Stimulated activated CD4-positive, alpha-beta T cell treated with anti-CD3 and anti-CD28 coated beads, Interleukin-12 subunit alpha, Interleukin-12 subunit beta, amount 100 ng/mL, for 4 hours (primary cell): Measurements from ENCODE around the gene MANF.

Source experiments
- DNase-seq: peaks from one replicate; pipeline ENCODE4 v3.0.0-alpha.2; 2020

The MANF gene

DNA sequence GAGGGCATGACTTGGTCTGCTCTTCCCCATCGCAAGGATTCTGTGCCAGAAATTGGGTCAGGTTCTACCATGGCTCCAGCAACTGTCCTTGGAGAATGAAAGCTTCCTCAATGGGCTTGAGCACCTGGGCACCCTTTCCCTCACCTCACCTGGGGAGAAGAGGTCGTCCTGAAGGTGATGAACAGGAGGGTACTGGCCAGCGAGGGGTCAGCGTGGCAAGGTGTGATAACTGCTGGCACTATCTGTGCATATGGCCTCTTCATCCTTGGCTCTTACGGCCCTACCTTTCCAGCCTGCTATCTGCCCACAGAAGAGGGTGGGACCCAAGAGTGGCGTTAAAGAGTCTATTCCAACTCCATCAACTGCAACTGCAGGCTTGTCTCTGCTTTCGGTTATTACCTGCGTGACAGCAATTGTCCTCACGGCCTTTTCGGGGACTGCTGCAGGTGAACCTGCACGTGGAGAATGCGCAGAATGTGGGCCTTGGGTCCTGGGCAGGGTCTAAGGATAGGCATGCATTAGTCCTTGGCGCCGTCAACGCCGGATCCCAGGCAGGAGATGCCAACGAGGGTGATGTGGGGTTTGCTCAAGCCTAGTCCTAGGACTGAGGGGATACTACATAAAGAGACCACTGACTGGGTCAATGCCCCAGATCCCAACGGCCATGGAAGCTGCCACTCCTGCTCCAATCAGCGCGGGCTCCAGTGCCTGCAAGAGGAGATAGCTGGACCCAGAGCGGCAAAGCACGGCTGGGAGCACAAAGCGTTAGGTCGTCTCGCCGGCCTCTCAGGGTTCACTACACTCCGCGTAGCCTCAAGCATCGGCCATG, 5.4 kb downstream of the MANF start:
- no peak for DNase-seq

DNA sequence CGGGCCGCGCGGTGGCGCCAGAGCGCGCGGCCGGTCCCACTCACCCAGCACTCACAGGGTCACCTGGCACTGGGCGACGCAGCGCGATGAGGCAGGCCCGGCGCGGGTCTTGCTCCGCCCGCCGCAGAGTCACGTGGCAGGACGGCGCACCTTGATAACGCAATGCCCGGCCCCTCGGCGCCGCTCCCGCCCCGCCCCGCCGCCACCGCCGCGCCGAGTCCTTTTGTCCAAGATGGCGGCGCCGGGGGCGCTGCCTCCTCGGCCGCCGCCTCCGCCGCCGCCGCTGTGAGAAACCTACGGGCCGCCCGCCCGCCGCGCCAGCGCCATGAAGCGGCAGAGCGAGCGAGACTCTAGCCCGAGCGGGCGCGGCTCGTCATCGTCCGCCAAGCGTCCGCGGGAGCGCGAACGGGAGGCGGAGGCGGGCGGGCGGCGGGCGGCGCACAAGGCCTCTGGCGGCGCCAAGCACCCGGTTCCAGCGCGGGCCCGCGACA, 6.0 kb downstream of the MANF start, which contains the start of gene RBM15B:
Gene RBM15B, plus strand, starts transcription at position 211 of the 491 bp plus-strand sequence. Its CDS starts 115 bp downstream, at position 326.
- peak; percentile 96 for DNase-seq

DNA sequence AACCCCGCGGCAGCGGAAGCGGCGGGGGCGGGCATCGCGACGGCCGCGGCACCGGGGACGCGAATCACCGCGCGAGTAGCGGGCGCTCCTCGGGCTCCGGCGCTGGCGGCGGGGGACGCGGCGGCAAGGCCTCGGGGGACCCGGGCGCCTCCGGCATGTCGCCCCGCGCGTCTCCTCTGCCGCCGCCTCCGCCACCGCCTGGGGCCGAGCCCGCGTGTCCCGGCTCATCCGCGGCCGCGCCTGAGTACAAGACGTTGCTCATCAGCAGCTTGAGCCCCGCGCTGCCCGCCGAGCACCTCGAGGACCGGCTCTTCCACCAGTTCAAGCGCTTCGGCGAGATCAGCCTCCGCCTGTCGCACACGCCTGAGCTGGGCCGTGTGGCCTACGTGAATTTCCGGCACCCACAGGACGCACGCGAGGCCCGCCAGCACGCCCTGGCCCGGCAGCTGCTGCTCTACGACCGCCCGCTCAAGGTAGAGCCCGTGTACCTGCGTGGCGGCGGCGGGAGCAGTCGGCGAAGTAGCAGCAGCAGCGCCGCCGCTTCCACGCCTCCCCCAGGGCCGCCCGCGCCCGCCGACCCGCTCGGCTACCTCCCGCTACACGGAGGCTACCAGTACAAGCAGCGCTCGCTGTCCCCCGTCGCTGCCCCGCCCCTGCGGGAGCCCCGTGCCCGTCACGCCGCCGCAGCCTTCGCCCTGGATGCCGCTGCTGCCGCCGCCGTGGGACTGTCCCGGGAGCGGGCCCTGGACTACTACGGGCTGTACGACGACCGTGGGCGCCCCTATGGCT, 6.7 kb downstream of the MANF start:
- peak; percentile 48 for DNase-seq

DNA sequence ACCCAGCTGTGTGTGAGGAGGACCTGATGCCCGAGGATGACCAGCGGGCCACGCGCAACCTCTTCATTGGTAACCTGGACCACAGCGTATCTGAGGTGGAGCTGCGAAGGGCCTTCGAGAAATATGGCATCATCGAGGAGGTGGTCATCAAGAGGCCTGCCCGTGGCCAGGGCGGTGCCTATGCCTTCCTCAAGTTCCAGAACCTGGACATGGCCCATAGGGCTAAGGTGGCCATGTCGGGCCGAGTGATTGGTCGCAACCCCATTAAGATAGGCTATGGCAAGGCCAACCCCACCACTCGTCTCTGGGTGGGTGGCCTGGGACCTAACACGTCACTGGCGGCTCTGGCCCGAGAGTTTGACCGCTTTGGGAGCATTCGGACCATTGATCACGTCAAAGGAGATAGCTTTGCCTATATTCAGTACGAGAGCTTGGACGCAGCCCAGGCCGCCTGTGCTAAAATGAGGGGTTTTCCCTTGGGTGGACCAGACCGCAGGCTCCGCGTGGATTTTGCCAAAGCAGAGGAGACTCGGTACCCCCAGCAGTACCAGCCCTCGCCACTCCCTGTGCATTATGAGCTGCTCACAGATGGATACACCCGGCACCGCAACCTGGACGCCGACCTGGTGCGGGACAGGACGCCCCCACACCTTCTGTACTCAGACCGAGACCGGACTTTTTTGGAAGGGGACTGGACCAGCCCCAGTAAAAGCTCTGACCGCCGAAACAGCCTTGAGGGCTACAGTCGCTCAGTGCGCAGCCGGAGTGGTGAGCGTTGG, 7.5 kb downstream of the MANF start:
- no peak for DNase-seq

DNA sequence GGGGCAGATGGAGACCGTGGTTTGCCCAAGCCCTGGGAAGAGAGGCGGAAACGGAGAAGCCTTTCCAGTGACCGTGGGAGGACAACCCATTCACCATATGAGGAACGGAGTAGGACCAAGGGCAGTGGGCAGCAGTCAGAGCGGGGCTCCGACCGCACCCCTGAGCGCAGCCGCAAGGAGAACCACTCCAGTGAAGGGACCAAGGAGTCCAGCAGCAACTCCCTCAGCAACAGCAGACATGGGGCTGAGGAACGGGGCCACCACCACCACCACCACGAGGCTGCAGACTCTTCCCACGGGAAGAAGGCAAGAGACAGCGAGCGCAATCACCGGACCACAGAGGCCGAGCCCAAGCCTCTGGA, 8.0 kb downstream of the MANF start:
- no peak for DNase-seq

DNA sequence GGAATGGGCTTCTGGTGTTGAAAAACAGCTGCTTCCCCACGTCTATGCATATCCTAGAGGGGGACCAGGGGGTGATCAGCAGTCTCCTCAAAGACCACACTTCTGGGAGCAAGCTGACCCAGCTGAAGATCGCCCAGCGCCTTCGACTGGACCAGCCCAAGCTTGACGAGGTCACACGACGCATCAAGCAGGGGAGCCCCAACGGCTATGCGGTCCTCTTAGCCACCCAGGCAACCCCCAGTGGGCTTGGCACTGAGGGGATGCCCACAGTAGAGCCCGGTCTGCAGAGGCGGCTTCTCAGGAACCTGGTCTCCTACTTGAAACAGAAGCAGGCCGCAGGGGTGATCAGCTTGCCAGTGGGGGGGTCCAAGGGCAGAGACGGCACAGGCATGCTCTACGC, 8.5 kb downstream of the MANF start:
- DNase-seq = no peak

DNA sequence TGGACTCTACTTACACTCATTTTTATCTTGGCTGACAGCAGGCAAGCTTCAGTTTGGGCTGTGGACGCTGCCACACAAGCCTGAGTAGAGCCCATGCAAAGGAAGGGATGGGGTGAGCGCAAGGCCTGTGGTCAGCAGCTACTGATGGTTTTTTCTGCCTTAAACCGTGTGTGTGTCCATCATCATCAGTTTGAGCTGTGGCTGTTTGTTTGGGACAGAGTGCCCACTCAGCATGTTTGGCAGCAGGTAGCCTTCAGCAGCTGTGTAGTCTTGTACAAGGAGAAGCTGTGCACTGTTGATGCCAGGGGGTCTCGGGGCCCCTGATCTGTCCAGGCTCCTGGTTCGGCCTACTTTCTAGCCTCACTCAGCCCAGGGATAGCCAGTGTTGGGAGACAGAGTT, 9.4 kb downstream of the MANF start:
- no peak for DNase-seq

DNA sequence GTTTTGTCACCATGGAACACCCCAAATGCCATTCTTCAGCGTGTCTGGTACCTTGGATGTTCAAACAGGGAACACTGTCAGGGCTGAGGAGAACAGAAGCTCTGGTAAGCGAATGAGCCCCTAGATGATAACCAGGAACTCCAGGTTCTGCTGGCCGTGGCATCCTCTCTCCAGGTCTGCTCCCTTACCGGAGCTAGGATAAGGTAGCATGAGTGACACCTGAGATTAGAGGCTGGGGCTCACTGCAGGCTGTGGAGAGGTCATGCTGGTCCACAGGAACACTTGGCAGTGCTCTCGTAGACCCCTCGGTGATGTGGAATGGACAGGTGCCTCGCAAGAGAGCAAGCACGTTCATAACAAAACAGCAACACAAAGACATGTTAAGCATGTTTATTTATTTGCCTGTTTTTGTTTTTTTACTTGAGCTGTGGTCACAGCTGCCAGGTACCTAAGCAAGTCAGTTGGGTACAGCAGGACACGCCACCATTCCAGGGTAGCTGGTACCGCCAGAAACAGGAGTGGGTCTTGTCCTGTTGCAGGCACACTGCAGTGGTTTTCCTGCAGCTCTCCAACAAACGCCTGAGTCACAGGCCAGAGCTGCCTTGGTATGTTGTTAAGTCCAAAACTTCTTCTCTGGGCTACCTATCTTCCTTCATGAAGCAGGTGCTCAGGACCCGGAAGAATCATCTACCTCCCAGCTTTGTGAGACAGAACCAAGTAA, 10.6 kb downstream of the MANF start:
- DNase-seq = no peak

DNA sequence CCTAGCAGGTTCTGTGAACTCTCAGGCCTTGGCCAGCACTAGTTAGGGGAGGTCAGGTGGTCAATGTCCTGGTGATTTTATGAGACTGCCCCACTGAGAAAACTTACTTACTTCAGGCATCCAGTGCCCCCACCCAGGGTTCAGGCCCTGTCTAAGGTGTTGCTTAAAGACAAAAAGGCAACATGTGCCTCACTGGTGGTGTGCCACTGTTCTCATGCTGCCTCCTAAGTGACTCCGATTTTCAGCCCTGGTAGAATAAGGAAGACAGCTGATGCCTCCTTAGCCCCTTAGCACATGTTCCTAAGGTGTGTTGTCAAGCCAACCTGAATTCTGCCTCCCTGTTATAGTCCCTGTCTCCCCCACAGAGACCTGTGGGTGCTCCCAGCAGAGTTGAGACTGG, 11.3 kb downstream of the MANF start:
- no peak for DNase-seq

DNA sequence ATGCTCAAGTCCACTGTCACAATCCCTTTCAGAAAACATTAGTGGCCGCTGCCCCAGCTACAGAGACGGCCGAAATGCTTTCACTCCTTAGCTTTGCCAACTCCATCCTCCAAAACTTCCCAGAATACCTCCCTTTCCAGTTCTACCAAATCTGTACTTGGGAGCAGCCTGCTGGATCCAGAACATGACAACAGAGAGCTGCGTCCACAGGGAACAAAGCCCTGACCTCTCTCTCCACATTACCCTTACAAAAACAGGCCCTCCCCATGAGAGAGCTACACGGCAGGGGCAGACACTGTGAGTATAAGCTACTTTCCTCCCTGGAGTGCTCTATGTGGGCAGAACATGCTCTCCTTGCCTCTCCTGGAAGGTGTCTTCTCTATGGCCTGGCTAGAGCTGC, 12.3 kb downstream of the MANF start:
- DNase-seq = no peak

DNA sequence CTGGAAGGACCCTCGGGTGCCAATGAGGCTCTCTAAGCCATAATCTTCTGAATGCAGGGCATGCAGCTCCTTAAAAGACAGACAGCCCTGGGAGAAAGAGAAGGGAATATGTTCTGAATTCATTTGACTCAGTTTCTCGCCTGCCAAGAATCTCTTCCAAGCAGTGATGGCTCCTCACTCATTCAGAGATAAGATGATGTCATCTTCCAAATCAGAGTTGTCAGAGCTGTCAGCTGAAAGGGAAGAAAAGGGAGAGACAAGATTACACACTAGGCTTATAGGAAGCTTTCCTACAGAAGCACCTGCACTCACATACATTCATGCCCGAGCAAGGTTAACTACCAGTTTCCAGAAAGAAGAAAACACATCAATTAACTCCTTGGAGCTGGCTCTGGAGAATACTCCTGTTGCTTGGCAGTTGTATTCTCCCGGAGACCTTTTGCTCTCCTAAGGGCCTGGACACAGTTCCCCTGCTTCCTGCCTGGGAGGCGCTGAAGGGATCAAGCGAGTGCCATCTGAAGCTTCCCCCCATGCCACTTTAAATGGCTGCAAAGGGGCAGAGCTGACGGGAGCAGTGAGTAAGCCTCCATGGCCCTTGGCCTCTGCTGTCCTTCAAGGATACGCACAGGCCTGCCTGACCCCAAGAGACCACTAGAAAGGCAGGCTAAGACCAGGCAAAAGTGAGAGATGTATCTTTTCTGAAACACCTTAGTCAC, 13.7 kb downstream of the MANF start:
- no peak for DNase-seq

DNA sequence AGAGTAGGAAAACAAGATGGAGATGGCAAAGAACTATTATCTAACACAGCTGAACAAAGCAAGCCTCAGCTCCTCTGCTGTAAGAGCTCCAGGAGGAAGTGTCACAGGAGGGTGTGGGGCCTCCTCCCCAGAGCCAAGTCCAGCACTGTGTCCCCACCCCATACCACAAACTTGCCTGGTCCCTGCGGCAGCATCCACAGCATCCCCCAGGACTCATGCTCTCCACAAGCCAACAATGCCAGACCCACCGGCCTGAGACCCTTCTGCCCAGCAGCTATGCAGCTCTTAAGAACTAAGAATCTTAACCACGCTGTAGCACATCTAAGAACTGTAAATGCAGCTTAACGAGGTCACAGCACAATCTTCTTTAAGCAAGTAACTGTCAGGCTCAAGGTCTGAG, 15.1 kb downstream of the MANF start:
- DNase-seq = no peak

DNA sequence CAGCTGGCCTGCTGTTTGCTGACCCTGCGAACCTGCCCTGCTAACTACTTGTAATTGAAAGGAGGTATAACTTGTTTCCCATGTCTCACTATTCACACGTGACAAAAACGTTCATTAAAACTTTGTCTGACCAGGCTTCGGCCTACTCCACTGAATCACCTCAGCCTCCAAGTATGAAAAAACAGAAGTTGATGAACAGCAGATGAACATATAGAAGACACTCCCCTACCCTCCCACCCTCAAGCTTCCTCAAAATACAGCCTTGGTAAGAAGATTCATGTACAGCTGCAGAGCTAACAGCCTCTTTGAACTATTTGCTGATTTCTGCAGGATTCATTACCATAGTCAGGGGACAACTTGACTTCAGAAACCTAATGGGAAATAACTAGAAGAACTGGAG, 16.6 kb downstream of the MANF start:
- no peak for DNase-seq

DNA sequence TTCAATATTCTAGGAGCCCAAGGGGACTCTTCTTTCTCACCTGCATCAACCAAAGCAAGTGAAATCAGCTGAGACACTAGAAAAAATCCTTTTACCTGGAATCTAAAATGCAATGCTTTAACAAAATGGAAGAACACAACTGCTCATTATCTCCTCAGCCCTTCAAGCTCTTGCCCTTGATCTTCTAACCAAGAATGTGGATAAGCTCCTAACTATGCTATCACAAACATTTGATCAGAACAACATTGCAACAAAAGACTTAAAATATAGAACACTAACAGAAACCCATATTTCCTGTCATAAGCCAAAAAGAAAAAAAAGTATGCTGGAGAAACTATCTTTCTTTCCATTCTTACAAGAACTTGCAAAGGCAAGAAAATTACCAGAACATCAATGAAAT, 18.6 kb downstream of the MANF start:
- no peak for DNase-seq

DNA sequence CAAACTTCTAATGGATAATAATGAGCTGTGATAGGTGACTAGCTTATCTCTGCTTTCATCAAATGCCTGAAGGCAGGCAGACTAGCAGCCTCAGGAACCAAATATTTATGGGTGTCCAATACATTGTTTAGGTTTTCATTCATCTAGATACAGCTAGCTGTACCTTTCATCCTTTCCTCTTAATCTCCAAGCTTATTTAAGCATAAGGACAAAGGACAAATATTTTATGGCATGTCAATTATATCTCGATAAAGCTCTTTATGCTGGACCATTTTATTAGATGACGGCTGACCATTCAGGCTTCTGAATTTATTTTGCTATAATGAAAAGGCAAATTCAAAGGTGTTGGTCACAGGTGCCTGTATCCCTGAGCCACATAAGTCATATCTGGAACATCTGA, 22.9 kb downstream of the MANF start:
- DNase-seq = no peak

DNA sequence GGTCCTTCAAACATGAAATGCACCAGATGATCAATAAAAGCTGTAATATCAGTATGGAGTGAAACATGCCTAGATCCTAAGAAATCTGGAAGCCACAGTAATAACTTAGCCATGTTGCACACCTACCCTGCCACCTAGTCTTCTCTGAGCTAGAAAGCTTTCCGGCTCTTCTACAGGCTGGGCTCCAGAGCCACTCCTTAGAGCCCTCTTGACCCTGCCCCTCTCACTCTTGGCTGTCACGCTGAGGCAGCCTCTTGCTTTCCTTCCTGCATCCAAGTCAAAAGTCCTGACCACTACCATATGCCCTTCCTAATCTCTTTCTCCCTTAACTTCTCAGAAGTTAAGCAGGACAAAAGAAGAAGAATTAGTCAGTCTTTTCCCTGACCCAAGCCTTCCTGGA, 23.7 kb downstream of the MANF start:
- DNase-seq = no peak

DNA sequence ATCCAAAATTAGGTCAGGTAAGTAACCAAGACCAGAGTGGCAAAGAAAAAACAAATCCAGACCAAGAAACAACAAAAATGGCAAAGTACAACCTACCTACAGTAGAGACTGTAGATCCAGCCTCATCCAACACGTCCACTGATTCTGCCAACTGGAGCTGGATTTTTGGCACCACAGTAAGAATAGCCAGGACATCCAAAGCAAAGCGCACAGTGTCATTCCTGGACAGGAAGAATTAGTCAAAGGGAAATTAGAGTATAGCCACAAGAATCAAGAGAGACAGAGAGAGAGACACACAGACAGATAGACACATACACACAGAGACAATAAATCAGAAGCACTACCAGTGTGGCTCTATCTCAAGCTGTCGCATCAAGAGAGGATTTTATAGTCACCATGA, 37.1 kb downstream of the MANF start:
- DNase-seq = no peak

DNA sequence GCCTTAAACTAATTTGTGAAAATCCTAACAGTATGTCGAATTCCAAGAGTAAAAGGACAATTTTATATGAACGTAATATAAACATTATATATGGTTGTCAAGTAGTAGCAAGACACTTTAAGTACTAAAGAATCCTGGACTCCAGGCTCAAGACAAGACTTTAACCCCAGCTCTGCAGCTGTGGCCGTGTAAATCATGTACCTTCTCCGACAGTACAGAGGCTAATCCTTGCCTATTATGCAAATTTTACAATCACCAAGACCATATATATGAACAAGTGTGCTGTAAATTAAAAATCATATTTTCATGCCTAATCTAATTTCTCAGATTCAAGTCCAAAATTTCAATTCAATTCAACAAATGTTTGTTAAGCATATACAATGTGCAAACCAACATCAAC, 41.8 kb downstream of the MANF start:
- no peak for DNase-seq

DNA sequence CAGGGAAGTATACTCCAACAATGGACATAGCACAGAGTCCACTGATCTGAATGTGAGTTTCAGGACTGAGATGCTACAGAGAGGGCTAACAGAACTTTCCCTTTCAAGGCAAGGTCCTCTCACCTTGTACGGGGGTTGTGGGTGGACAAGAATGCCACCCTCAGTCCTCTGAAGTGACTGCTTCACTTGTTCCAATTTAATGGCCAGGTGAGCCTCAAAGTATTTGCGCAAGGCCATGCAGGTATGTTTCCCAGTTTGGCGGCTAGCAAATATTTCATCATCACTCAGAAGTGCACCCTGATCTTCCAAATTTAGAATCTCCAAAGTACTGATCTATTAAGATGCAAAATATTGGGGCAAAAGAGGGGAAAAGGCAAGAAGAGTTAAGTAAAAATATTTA, 44.0 kb downstream of the MANF start:
- DNase-seq = no peak

DNA sequence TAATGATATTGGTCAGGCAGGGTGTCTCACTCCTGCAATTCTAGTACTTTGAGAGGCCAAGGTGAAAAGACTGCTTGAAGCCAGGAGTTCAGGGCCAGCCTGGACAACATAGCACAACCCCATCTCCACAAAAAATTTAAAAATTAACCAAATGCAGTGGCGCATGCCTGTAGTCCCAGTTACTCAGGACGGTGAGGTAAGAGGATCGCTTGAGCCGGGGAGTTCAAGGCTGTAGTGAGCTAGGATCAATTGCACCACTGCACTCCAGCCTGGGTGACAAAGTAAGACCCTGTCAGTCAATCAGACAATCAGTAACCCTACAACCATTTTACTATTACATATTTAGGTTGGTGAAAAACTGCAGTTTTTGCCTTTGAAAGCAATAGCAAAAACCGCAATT, 49.0 kb downstream of the MANF start:
- no peak for DNase-seq

DNA sequence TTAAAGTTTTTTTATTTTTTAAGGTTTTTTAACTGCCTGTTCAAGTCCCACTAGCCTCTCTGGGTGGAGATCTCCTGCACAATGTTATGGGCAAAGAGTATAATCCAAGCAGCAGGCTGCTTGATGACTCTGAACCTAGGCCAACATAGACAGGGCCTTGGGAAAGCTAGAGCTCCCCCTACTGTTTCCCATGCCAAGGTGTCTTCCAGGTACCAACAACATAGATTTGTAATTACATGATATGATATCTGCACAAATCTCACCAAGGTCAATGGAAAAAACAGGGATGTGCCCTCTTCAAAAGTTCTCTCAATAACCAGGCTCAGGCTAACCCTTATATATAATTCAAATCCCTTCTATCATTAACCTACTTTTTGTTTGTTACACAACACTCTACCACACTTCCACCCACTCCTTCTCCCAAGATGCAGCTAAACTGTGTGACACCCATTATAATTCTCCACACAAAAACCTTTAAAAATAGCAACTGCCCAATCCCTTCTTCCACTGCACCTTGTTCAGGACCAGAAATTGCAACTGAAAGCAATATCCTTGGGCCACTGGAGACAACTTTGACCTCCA, 49.7 kb downstream of the MANF start:
- peak; percentile 17 for DNase-seq
